Kidney (tissue), 14 donors: ENCODE measurements around the gene FATE1. TPM values are rescaled to one million over a fixed set of nuclear protein-coding genes. Genes with fewer than 3 reads are reported as not detected.

Experiments used
- DNase-seq, 5 donors: peaks; one replicate each; pipeline ENCODE4 v3.0.0-alpha.2; 2013 to 2020
- FAIRE-seq: peaks from 2 replicates; lab custom pipeline; 2012; peaks lifted over from hg19 to GRCh38; lab: Jason Lieb, UNC
- H3K27ac ChIP-seq, 2 donors: one replicate each; pipeline ENCODE4 v1.7.0; 2013; ENCODE audit warnings: low read depth in 2 of 2, low read length in 2 of 2, inconsistent platforms in 1 of 2
- H3K27me3 ChIP-seq: one replicate; pipeline ENCODE4 v1.7.1; 2013; ENCODE audit warnings: low read length, inconsistent platforms; ENCODE audit not compliant: control insufficient read depth, insufficient read depth
- H3K36me3 ChIP-seq, 3 donors: one replicate each; pipeline versions ENCODE4 v1.7.0 to v1.7.1; 2013; ENCODE audit warnings: low read length in 3 of 3, control low read depth in 1 of 3, inconsistent platforms in 1 of 3; ENCODE audit not compliant: insufficient read depth in 3 of 3, control insufficient read depth in 2 of 3
- H3K4me1 ChIP-seq, 3 donors: one replicate each; pipeline versions ENCODE4 v1.7.0 to v1.7.1; 2013; ENCODE audit warnings: low read length in 3 of 3, inconsistent platforms in 1 of 3, low read depth in 1 of 3; ENCODE audit not compliant: control insufficient read depth in 2 of 3, insufficient read depth in 2 of 3
- H3K4me3 ChIP-seq, 3 donors: one replicate each; pipeline versions ENCODE4 v1.7.0 to v1.8.1; 2013; ENCODE audit warnings: low read length in 3 of 3, control low read depth in 1 of 3, inconsistent platforms in 1 of 3
- H3K9ac ChIP-seq, 3 donors: one replicate each; pipeline versions ENCODE4 v1.7.0 to v1.7.1; 2013; ENCODE audit warnings: low read length in 3 of 3, control low read depth in 1 of 3, inconsistent platforms in 1 of 3
- H3K9me3 ChIP-seq, 3 donors: one replicate each; pipeline versions ENCODE4 v1.7.0 to v1.7.1; 2013; ENCODE audit warnings: low read length in 3 of 3, control low read depth in 1 of 3, inconsistent platforms in 1 of 3; ENCODE audit not compliant: control insufficient read depth in 2 of 3, insufficient read depth in 1 of 3
- CTCF ChIP-seq: IDR thresholded peaks from 3 replicates; pipeline ENCODE4 v1.5.1; 2012; ENCODE audit warnings: mild to moderate bottlenecking, moderate library complexity, borderline replicate concordance; ENCODE audit not compliant: insufficient read depth; ENCODE audit errors: extremely low read depth
- intact Hi-C: fragments of 100-400 bp; cut with DNase I; formaldehyde crosslinking; loops from one replicate; pipeline ENCODE4 v1.11.1; 2022
- polyA plus RNA-seq: library from polyadenylated mRNA; stranded (reverse); fragments of 350-450 nt; fragmentation: Illumina TruSeq; extraction: RNeasy Lipid Tissue Mini Kit (QIAGEN cat#74804); gene quantifications from one replicate; pipeline ENCODE4 v1.2.3, GENCODE V29; 2014; ENCODE audit warnings: low read depth, low replicate concordance; ENCODE audit not compliant: insufficient read depth
- total RNA-seq: library from RNA; stranded (reverse); fragmentation: NEBNext Ultra II Directional; extraction: Animal tissue kit (Norgen Biotek cat#: 25700); gene quantifications from one replicate; pipeline ENCODE4 v1.2.1, GENCODE V29; 2021
- donor health status: control.
- donor health status: control.
- donor health status: control.
- donor health status: control.
- donor health status: control.
- donor health status: DM: yes; HTN: yes; CAD: no.
- donor health status: Normal renal cell carcinoma (clear cell type).

Gene FATE1
- total and polyA plus RNA-seq, 2 donors from 2014 or later = 0.52 TPM; not detected in 1

DNA sequence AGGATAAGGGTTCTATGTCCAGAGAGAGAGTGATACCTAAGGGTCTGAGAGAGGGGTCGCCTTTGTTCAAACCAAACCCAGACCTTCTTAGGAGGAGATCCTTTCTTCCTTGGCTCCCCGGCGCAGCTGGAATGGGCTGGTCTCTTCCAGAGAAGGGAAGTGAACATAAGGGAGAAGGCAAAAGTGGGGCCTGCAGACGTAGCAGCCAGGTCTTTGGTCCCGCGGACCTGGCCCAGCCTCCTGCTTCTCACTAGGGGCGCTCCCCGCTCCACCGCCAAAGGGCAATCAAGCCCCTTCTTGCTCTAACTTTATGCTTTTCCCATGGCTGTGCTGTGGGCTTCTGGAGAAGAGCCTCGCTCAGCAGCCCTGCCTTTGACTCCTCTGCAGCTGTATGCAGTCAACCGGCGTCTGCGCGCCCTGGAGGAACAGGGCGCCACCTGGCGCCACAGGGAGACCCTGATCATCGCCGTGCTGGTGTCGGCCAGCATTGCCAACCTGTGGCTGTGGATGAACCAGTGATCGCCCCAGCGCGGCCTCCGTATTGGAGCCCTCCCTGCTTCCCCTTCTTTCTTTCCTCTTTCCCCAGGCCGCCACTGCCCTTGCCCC, 6.5 kb downstream of the FATE1 start:
- H3K36me3 ChIP-seq = no peaks in the 10 kb centered on the region
- no peak for TF ChIP-seq CTCF
- H3K9ac ChIP-seq = no peak overlapping the region
- intact Hi-C loops = no loop called here
- H3K4me1 ChIP-seq = no peaks in the 10 kb centered on the region
- DNase-seq (peak; percentile 48 to 67 (median 55)), FAIRE-seq (no peak)
- no peaks in the 10 kb centered on the region for H3K9me3 ChIP-seq
- H3K27me3 ChIP-seq = no peaks in the 10 kb centered on the region
- H3K4me3 ChIP-seq = no peak overlapping the region
- no peak overlapping the region for H3K27ac ChIP-seq

- H3K4me3 ChIP-seq = no peak overlapping the region
- no peak for FAIRE-seq
- no peaks in the 10 kb centered on the region for H3K9me3 ChIP-seq
- no peak overlapping the region for H3K27ac ChIP-seq
- no peak for TF ChIP-seq CTCF
- H3K9ac ChIP-seq = no peak overlapping the region
- peak in 2 of 5 donors; percentile 8 to 18 for DNase-seq
- H3K4me1 ChIP-seq = no peaks in the 10 kb centered on the region
- intact Hi-C loops = no loop called here
- H3K27me3 ChIP-seq = no peaks in the 10 kb centered on the region
- no peaks in the 10 kb centered on the region for H3K36me3 ChIP-seq
Observed at GRCh38 chrX:151723156-151723760, 7.4 kb downstream of the FATE1 start.

DNA sequence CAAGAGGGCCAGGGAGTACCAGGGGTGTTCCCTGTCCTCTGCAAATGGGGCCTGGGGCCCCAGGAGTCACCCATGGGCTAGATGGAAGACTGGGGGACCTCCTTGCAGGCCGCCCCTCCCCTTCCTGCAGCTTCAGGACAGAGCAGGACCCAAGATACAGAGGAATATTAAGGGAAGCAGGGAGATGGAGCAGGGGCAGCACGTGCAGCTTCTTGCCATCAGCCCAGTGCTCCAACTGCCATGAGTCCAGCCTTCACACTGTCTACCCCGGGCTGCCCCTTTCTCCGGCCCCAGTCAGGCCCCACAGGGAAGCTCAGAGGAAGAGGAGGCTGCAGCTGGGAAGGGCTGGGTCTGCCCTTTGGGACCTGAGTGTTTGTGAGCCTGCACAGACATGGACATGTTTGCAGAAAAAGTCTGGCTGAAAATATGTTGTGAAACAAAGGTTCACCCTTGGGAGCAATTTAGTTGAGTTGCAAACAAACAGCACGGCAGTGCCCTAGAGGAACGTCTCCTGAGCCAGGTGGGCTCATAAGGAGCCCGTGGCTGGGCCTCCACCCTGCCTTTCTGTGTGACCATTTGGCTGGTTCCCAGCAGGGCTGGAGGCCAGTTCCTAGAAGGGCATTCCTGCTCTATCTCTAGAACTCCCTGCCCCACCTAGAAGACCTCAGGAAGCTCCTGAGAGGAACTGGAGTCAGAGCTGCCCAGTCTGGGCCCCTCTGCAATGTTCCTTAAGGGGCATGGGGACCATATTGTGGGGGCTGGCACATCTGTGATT, 8.9 kb downstream of the FATE1 start:
- DNase-seq (peak in 1 of 5 donors; percentile 26), FAIRE-seq (no peak)
- intact Hi-C loops = no loop called here
- Histone ChIP-seq H3K27ac (no peak overlapping the region), H3K9ac (no peak overlapping the region), H3K4me3 (no peak overlapping the region), H3K27me3 (no peaks in the 10 kb centered on the region), H3K4me1 (no peaks in the 10 kb centered on the region), H3K36me3 (no peaks in the 10 kb centered on the region), H3K9me3 (no peaks in the 10 kb centered on the region)
- TF ChIP-seq CTCF = no peak
